Endothelial cell of umbilical vein (primary cell): Measurements from ENCODE around the gene ANXA5. TPM values are rescaled to one million over a fixed set of nuclear protein-coding genes. Genes with fewer than 3 reads are reported as not detected.

ENCODE experiments used
- BruUV-seq: library from RNA; stranded (reverse); fragments of 400-500 nt; replicated peaks from 2 replicates; lab custom pipeline; 2021; lab: Mats Ljungman, UMichigan
- CTCF ChIA-PET: fragments of 300-600, 350-600 bp; sonication (Branson Sonifier 250); formaldehyde crosslinking; loops from one replicate; lab custom pipeline; 2021; ENCODE audit warnings: antibody characterized with exemption, inconsistent platforms; lab: Charles Lee
- POLR2A ChIA-PET: fragments of 300-600, 350-600 bp; sonication (Branson Sonifier 250); formaldehyde crosslinking; loops from one replicate; lab custom pipeline; 2021; ENCODE audit warnings: antibody characterized with exemption, inconsistent platforms; lab: Charles Lee
- DNase-seq: peaks from one replicate; pipeline ENCODE4 v3.0.0-alpha.2; 2011; ENCODE audit warnings: low read depth, low spot score
- FAIRE-seq: peaks from 2 replicates; lab custom pipeline; 2011; peaks lifted over from hg19 to GRCh38; lab: Jason Lieb, UNC
- H2AFZ ChIP-seq: 2 replicates; pipeline ENCODE4 v1.6.0; 2012; ENCODE audit warnings: low read depth, low read length, control low read depth, inconsistent platforms
- H3K27ac ChIP-seq: 2 replicates; pipeline ENCODE4 v1.5.1; 2011; ENCODE audit warnings: low read depth, mild to moderate bottlenecking, control low read depth, low read length, moderate library complexity; ENCODE audit not compliant: insufficient read depth
- H3K27me3 ChIP-seq, 2 experiments: 2 replicates each; pipeline versions ENCODE4 v1.6.0 to v1.6.1; 2011; ENCODE audit warnings: low read length in 2 of 2, mixed read lengths in 1 of 2; ENCODE audit not compliant: control insufficient read depth in 2 of 2, insufficient read depth in 2 of 2
- H3K36me3 ChIP-seq, 2 experiments: 2 replicates in 1 of 2; 3 replicates in 1 of 2; pipeline ENCODE4 v1.5.1; 2011; ENCODE audit warnings: low read length in 2 of 2, mild to moderate bottlenecking in 1 of 2, moderate library complexity in 1 of 2; ENCODE audit not compliant: control insufficient read depth in 2 of 2, insufficient read depth in 2 of 2; ENCODE audit errors: extremely low read depth in 1 of 2
- H3K4me1 ChIP-seq: 3 replicates; pipeline ENCODE4 v1.5.1; 2011; ENCODE audit warnings: mild to moderate bottlenecking, low read length; ENCODE audit not compliant: control insufficient read depth, insufficient read depth; ENCODE audit errors: extremely low read depth
- H3K4me2 ChIP-seq: 2 replicates; pipeline ENCODE4 v1.6.1; 2011; ENCODE audit warnings: low read length, control low read depth, mixed read lengths; ENCODE audit not compliant: insufficient read depth
- H3K4me3 ChIP-seq, 3 experiments: fragments of 200-600 bp in 1 of 3; sonication (generic), shearing (Covaris generic) in 1 of 3; replicated peaks in 1 of 3; 2 replicates each; pipeline ENCODE4 v1.5.1; 2011 to 2016; ENCODE audit warnings: control low read depth in 3 of 3, low read length in 3 of 3, mild to moderate bottlenecking in 2 of 3, inconsistent platforms in 1 of 3, low read depth in 1 of 3, moderate library complexity in 1 of 3; ENCODE audit not compliant: insufficient read depth in 1 of 3
- H3K79me2 ChIP-seq: 2 replicates; pipeline ENCODE4 v1.6.0; 2012; ENCODE audit warnings: low read length, inconsistent platforms; ENCODE audit not compliant: control insufficient read depth, insufficient read depth
- H3K9ac ChIP-seq: replicated peaks from 2 replicates; pipeline ENCODE3; 2011; ENCODE audit warnings: low read length, control low read depth; ENCODE audit not compliant: insufficient read depth; ENCODE audit errors: extremely low read depth
- H3K9me1 ChIP-seq: replicated peaks from 3 replicates; pipeline ENCODE4 v1.6.0; 2011; ENCODE audit warnings: mild to moderate bottlenecking, low read length; ENCODE audit not compliant: control insufficient read depth, insufficient read depth; ENCODE audit errors: extremely low read depth
- H3K9me3 ChIP-seq: replicated peaks from 2 replicates; pipeline ENCODE4 v1.5.1; 2012; ENCODE audit warnings: low read length, inconsistent platforms; ENCODE audit not compliant: control insufficient read depth, insufficient read depth
- H4K20me1 ChIP-seq: replicated peaks from 2 replicates; pipeline ENCODE3; 2011; ENCODE audit warnings: mild to moderate bottlenecking, low read length; ENCODE audit not compliant: control insufficient read depth, insufficient read depth; ENCODE audit errors: extremely low read depth
- CTCF ChIP-seq, 2 donors: IDR thresholded peaks; 1 replicate in 1 of 2; 2 replicates in 1 of 2; pipeline ENCODE4 v1.5.1; 2011; ENCODE audit warnings: low read length in 2 of 2, mild to moderate bottlenecking in 2 of 2, moderate library complexity in 2 of 2, control low read depth in 1 of 2, inconsistent platforms in 1 of 2, low read depth in 1 of 2; ENCODE audit not compliant: insufficient read depth in 1 of 2; ENCODE audit errors: extremely low read depth in 1 of 2
- EZH2 ChIP-seq: IDR thresholded peaks from 2 replicates; pipeline ENCODE4 v1.6.1; 2012; ENCODE audit warnings: borderline replicate concordance, low read depth, mild to moderate bottlenecking, moderate library complexity, low read length, inconsistent platforms; ENCODE audit not compliant: severe bottlenecking
- FOS ChIP-seq: IDR thresholded peaks from 2 replicates; pipeline ENCODE4 v1.6.1; 2011; ENCODE audit warnings: mild to moderate bottlenecking, low read length, moderate library complexity, borderline replicate concordance; ENCODE audit not compliant: insufficient read depth
- GATA2 ChIP-seq: IDR thresholded peaks from 2 replicates; pipeline ENCODE4 v1.7.0; 2011; ENCODE audit warnings: low read depth, mild to moderate bottlenecking, moderate library complexity, mixed read lengths, low read length; ENCODE audit not compliant: insufficient read length, insufficient read depth
- JUN ChIP-seq: IDR thresholded peaks from 2 replicates; pipeline ENCODE4 v1.6.1; 2011; ENCODE audit warnings: borderline replicate concordance, low read depth; ENCODE audit not compliant: insufficient read length, insufficient read depth
- MAX ChIP-seq: IDR thresholded peaks from 2 replicates; pipeline ENCODE4 v1.6.1; 2011; ENCODE audit not compliant: insufficient read depth, insufficient read length
- MYC ChIP-seq: IDR thresholded peaks from one replicate; pipeline ENCODE4 v1.6.1; 2011; ENCODE audit warnings: mild to moderate bottlenecking, low read depth, low read length
- POLR2A ChIP-seq: IDR thresholded peaks from 2 replicates; pipeline ENCODE4 v1.6.1; 2012; ENCODE audit warnings: low read depth, mild to moderate bottlenecking, control low read depth, low read length
- POLR2AphosphoS5 ChIP-seq: IDR thresholded peaks from 2 replicates; pipeline ENCODE4 v1.6.1; 2012; ENCODE audit warnings: low read depth, mild to moderate bottlenecking, control low read depth, low read length, moderate library complexity; ENCODE audit not compliant: insufficient read depth
- dilution Hi-C: fragments of 300-500 bp; cut with MboI; formaldehyde crosslinking; loops from one replicate; pipeline ENCODE4 v1.15.0; 2019; ENCODE audit warnings: low sequenced_read_pairs; ENCODE audit not compliant: extremely low pct_ligation_motif_present
- intact Hi-C: fragments of 100-400 bp; cut with micrococcal nuclease; formaldehyde crosslinking; loops from one replicate; pipeline ENCODE4 v1.10.0; 2022
- polyA plus RNA-seq, 4 experiments: library from polyadenylated mRNA; depleted of rRNA in 3 of 4; stranded (reverse) in 3 of 4; unstranded in 1 of 4; fragments of >200 nt; gene quantifications; 2 replicates each; pipeline versions ENCODE4 v1.2.1 to v1.2.3, GENCODE V29; 2011 to 2012; ENCODE audit warnings: missing spikeins in 1 of 4
- total RNA-seq: library from RNA; stranded (reverse); gene quantifications from 2 replicates; pipeline ENCODE4 v1.2.3, GENCODE V29; 2021

The ANXA5 gene
- total and polyA plus RNA-seq, 2 donors (not counting 3 experiments of a cell fraction or from before 2014, with no cell fraction given), result 450 to 528 TPM

- Histone ChIP-seq H3K4me1 (no peaks in the 10 kb centered on the region), H3K9ac (no peak overlapping the region), H3K27ac (no peak overlapping the region), H4K20me1 (no peaks in the 10 kb centered on the region), H3K9me3 (no peaks in the 10 kb centered on the region), H2AFZ (no peak overlapping the region), H3K4me2 (no peak overlapping the region), H3K79me2 (no peaks in the 10 kb centered on the region), H3K27me3 (no peaks in the 10 kb centered on the region), H3K9me1 (no peaks in the 10 kb centered on the region), H3K36me3 (no peaks in the 10 kb centered on the region), H3K4me3 (no peak overlapping the region)
- dilution Hi-C loops, result no loop called here
- ChIA-PET CTCF (interaction anchor here (1.2 to 1.4 kb wide), 2 partner anchors 10 to 158 kb away, joined by 4 to 5 read pairs; no protein-coding TSS in a partner anchor), POLR2A (no interaction called here)
- FAIRE-seq, result no peak
- no peak for DNase-seq
- no peak for TF ChIP-seq POLR2A
- TF ChIP-seq GATA2, result no peak
- TF ChIP-seq MYC, result no peak
- no peak for TF ChIP-seq MAX
- no peak for TF ChIP-seq POLR2AphosphoS5
- no peak for TF ChIP-seq FOS
- TF ChIP-seq EZH2, result no peak
- no peak for TF ChIP-seq JUN
- TF ChIP-seq CTCF (IDR thresholded peaks at IDR 0.05; ENCODE audit: extremely low read depth in 1 of 2, insufficient read depth in 1 of 2, low read depth in 1 of 2, low read length in 2 of 2), result no peak
- no TSS peak for BruUV-seq
- intact Hi-C loops, result no loop called here
Observed at GRCh38 chr4:121642876-121643585, 53.7 kb downstream of the ANXA5 start.
